ENCODE measurements around the gene AVL9. TPM values are rescaled to one million over a fixed set of nuclear protein-coding genes. Genes with fewer than 3 reads are reported as not detected.

Gene AVL9
- total RNA-seq, 1 donor from 2014 or later: 25.5 TPM

DNA sequence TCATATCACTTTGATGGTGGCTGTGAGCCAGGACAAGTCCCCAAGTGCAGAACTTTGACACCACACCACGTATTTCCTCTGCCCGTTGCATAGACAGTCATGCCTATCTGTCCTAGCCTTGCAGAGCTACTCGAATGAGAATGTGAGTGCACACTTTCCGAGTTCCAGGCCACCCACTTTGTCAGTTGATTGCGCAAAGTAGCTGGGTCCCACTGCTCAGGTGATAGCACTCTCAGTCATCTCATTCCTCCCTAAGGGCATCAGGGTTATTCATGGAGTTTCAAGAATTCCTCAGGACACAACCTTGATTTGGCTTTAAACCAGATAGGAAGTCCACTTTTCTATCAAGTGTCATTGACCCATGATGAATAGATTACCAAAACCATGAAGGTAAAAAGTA is 24.4 kb upstream of the AVL9 start:
- Histone ChIP-seq H3K27me3 (no peaks in the 10 kb centered on the region), H3K27ac (no peak overlapping the region), H3K9me3 (no peaks in the 10 kb centered on the region), H3K36me3 (no peaks in the 10 kb centered on the region), H3K4me3 (no peak overlapping the region), H3K4me1 (no peaks in the 10 kb centered on the region)
- DNase-seq (ENCODE audit: extremely low spot score in 2 of 2): no peak
- TF ChIP-seq, protein P1, sequence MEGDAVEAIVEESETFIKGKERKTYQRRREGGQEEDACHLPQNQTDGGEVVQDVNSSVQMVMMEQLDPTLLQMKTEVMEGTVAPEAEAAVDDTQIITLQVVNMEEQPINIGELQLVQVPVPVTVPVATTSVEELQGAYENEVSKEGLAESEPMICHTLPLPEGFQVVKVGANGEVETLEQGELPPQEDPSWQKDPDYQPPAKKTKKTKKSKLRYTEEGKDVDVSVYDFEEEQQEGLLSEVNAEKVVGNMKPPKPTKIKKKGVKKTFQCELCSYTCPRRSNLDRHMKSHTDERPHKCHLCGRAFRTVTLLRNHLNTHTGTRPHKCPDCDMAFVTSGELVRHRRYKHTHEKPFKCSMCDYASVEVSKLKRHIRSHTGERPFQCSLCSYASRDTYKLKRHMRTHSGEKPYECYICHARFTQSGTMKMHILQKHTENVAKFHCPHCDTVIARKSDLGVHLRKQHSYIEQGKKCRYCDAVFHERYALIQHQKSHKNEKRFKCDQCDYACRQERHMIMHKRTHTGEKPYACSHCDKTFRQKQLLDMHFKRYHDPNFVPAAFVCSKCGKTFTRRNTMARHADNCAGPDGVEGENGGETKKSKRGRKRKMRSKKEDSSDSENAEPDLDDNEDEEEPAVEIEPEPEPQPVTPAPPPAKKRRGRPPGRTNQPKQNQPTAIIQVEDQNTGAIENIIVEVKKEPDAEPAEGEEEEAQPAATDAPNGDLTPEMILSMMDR (IDR thresholded peaks at IDR 0.05): no peak
- TF ChIP-seq POLR2AphosphoS5 (IDR thresholded peaks at IDR 0.05; ENCODE audit: insufficient read depth in 1 of 2, low read depth in 1 of 2): no peak
- no peak for TF ChIP-seq POLR2A (IDR thresholded peaks at IDR 0.05)
- intact Hi-C loops (cut with DNase I): no loop called here

DNA sequence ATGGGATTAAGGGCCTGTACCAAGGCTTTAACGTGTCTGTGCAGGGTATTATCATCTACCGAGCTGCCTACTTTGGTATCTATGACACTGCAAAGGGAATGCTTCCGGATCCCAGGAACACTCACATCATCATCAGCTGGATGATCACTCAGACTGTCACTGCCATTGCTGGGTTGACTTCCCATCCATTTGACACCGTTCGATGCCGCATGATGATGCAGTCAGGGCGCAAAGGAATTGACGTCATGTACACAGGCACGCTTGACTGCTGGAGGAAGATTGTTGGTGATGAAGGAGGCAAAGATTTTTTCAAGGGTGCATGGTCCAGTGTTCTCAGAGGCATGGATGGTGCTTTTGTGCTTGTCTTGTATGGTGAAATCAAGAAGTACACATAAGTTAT is 23.3 kb upstream of the AVL9 start:
- DNase-seq (ENCODE audit: extremely low spot score in 2 of 2): no peak
- Histone ChIP-seq H3K4me3 (no peak overlapping the region), H3K4me1 (no peaks in the 10 kb centered on the region), H3K9me3 (no peaks in the 10 kb centered on the region), H3K36me3 (no peaks in the 10 kb centered on the region), H3K27ac (no peak overlapping the region), H3K27me3 (no peaks in the 10 kb centered on the region)
- TF ChIP-seq, protein P1 (IDR thresholded peaks at IDR 0.05): no peak
- no peak for TF ChIP-seq POLR2A (IDR thresholded peaks at IDR 0.05)
- TF ChIP-seq POLR2AphosphoS5 (IDR thresholded peaks at IDR 0.05; ENCODE audit: insufficient read depth in 1 of 2, low read depth in 1 of 2): no peak
- intact Hi-C loops (cut with DNase I): no loop called here

DNA sequence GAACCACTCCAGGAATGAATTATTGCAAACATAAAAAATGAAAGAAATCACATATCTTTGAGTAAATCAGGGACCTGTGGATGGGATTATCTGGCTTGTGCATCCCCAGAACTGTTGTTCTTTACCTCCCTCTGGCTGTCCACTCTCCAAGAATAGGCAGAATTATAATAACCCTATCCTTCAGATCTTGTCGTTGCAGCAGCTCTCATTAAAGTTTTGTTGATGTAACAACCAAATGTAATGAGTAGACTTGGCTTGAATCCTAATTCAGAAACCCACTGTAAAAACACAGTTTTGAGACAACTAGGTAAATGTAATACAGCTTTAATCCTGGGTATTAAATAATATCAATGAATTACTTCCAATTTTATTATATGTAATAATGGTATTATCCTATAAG is 21.3 kb upstream of the AVL9 start:
- Histone ChIP-seq H3K4me3 (no peak overlapping the region), H3K9me3 (no peaks in the 10 kb centered on the region), H3K36me3 (no peaks in the 10 kb centered on the region), H3K27me3 (no peaks in the 10 kb centered on the region), H3K4me1 (no peaks in the 10 kb centered on the region), H3K27ac (no peak overlapping the region)
- no peak for DNase-seq (ENCODE audit: extremely low spot score in 2 of 2)
- no peak for TF ChIP-seq POLR2A (IDR thresholded peaks at IDR 0.05)
- TF ChIP-seq, protein P1 (IDR thresholded peaks at IDR 0.05): no peak
- no peak for TF ChIP-seq POLR2AphosphoS5 (IDR thresholded peaks at IDR 0.05; ENCODE audit: insufficient read depth in 1 of 2, low read depth in 1 of 2)
- intact Hi-C loops (cut with DNase I): no loop called here

DNA sequence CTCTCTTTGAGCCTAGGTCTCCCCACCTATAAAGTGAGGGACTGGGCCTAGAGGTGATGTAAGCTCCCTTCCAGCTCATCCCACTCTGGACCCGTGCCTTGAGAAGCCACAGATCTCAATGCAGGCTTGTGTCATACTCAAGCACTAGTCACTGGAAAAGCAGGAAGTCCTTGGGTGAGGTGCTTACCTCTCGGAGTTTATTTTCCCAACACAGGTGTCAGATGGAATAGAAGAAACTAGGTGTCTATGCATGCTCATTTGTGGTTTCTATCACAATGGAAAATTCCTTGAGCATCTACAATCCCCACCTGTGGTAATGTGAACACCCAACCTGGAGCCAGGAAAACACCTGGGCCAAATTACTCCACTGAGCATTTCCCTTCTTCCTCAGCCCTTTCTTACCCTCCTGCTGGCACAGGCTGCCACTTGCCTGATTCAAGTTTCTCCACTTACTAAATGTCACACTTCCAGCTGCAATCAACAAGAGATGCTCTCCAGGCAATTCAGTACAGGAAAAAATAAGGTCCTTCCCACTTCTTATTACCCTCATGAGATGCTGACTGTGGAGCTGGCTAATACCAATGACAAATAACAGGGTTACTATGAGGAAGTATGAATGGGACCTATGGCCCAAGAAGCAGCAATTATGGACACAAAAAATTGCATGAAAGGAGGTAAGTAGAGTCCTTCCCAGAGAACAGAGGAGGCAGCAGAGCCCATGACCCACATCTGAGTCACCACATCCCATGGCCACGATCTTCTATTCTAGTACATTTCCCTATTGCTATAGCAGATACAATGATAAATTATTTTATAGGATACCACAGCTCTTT is 18.3 kb upstream of the AVL9 start:
- no peaks in the 10 kb centered on the region for H3K4me1 ChIP-seq

DNA sequence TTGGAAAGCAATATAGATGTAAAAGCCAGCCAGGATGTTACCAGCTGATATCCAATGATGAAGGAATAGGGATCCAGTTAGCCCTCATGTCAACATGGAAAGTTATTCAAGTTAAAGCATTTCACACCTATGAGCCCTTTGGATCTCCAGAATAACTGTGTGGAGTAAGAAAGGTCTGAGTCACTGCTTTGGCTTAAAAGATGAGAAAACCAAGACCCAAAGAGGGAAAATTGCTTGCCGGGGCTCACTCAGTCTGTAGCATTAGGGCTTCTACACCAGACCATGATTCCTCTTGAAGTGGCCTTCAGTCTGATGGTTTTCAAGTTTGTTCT is 17.7 kb upstream of the AVL9 start:
- no peaks in the 10 kb centered on the region for H3K27me3 ChIP-seq
- TF ChIP-seq POLR2AphosphoS5 (IDR thresholded peaks at IDR 0.05; ENCODE audit: insufficient read depth in 1 of 2, low read depth in 1 of 2) (no peak), POLR2A (IDR thresholded peaks at IDR 0.05) (no peak)
- TF ChIP-seq, protein P1 (IDR thresholded peaks at IDR 0.05): no peak
- H3K4me1 ChIP-seq: no peaks in the 10 kb centered on the region
- no peaks in the 10 kb centered on the region for H3K36me3 ChIP-seq
- no peak overlapping the region for H3K27ac ChIP-seq
- intact Hi-C loops (cut with DNase I): no loop called here
- H3K4me3 ChIP-seq: no peak overlapping the region
- no peaks in the 10 kb centered on the region for H3K9me3 ChIP-seq
- no peak for DNase-seq (ENCODE audit: extremely low spot score in 2 of 2)

More for the DNA sequence above, 18.3 kb upstream of the AVL9 start:
- Histone ChIP-seq H3K9me3 (no peaks in the 10 kb centered on the region), H3K27me3 (no peaks in the 10 kb centered on the region), H3K27ac (no peak overlapping the region), H3K36me3 (no peaks in the 10 kb centered on the region), H3K4me3 (no peak overlapping the region)
- no peak for TF ChIP-seq POLR2A (IDR thresholded peaks at IDR 0.05)
- no peak for TF ChIP-seq POLR2AphosphoS5 (IDR thresholded peaks at IDR 0.05; ENCODE audit: insufficient read depth in 1 of 2, low read depth in 1 of 2)
- TF ChIP-seq, protein P1 (IDR thresholded peaks at IDR 0.05): no peak
- no peak for DNase-seq (ENCODE audit: extremely low spot score in 2 of 2)
- intact Hi-C loops (cut with DNase I): no loop called here

All from vagina (tissue), 2 donors.